HEK293 (cell line): ENCODE results near the gene LPP.

ENCODE experiments used
- HOXC10 ChIP-seq: sonication (generic); formaldehyde crosslinking; IDR thresholded peaks from 2 replicates; pipeline ENCODE4 v1.8.1; 2023; ENCODE audit warnings: mild to moderate bottlenecking, missing genetic modification reagents
- ZNF341 ChIP-seq: fragments of 450-650 bp; formaldehyde crosslinking; IDR thresholded peaks from 2 replicates; pipeline ENCODE4; 2016; ENCODE audit warnings: low read depth, missing biosample characterization, missing genetic modification characterization
- TF ChIP-seq, protein P1 (sequence below): fragments of 450-650 bp; formaldehyde crosslinking; IDR thresholded peaks from 2 replicates; pipeline ENCODE4 v1.5.1; 2016; ENCODE audit warnings: missing biosample characterization, missing genetic modification characterization
- TF ChIP-seq, protein P2 (sequence below): IDR thresholded peaks from 2 replicates; pipeline ENCODE4 v1.6.1; 2011; ENCODE audit warnings: mild to moderate bottlenecking, low read depth, low read length, borderline replicate concordance

- TF ChIP-seq HOXC10 (CRISPR knock-in tag) (no peak), ZNF341 (tag by site-specific recombination) (no peak)
- TF ChIP-seq, protein P1, sequence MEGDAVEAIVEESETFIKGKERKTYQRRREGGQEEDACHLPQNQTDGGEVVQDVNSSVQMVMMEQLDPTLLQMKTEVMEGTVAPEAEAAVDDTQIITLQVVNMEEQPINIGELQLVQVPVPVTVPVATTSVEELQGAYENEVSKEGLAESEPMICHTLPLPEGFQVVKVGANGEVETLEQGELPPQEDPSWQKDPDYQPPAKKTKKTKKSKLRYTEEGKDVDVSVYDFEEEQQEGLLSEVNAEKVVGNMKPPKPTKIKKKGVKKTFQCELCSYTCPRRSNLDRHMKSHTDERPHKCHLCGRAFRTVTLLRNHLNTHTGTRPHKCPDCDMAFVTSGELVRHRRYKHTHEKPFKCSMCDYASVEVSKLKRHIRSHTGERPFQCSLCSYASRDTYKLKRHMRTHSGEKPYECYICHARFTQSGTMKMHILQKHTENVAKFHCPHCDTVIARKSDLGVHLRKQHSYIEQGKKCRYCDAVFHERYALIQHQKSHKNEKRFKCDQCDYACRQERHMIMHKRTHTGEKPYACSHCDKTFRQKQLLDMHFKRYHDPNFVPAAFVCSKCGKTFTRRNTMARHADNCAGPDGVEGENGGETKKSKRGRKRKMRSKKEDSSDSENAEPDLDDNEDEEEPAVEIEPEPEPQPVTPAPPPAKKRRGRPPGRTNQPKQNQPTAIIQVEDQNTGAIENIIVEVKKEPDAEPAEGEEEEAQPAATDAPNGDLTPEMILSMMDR (tag by site-specific recombination), result no peak
- TF ChIP-seq, protein P2, sequence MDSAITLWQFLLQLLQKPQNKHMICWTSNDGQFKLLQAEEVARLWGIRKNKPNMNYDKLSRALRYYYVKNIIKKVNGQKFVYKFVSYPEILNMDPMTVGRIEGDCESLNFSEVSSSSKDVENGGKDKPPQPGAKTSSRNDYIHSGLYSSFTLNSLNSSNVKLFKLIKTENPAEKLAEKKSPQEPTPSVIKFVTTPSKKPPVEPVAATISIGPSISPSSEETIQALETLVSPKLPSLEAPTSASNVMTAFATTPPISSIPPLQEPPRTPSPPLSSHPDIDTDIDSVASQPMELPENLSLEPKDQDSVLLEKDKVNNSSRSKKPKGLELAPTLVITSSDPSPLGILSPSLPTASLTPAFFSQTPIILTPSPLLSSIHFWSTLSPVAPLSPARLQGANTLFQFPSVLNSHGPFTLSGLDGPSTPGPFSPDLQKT, result no peak
These were observed 115.1 kb downstream of the LPP start for GRCh38 chr3:188269040-188269439.
